HepG2 (cell line): ENCODE measurements around the gene ERCC6L2. TPM values are rescaled to one million over a fixed set of nuclear protein-coding genes. Genes with fewer than 3 reads are reported as not detected.

Experiments
- ATAC-seq: fragments of 200-7000 bp; cut with Tn5 transposase; 3 replicates; pipeline ENCODE4 v1.9.1; 2020; ENCODE audit warnings: mild to moderate bottlenecking, moderate library complexity
- BruUV-seq: library from RNA; stranded (reverse); fragments of 400-500 nt; replicated peaks from 2 replicates; lab custom pipeline; 2021; lab: Mats Ljungman, UMichigan
- CTCF ChIA-PET: fragments of 300-600 bp; formaldehyde crosslinking; extraction: SDS; loops from one replicate; lab custom pipeline; 2021; ENCODE audit warnings: low total read pairs, inconsistent platforms, low intra/inter-chr PET ratio; lab: Yijun Ruan, JAX
- POLR2A ChIA-PET: fragments of 350-600 bp; sonication (Branson Sonifier 250); formaldehyde crosslinking; loops from one replicate; lab custom pipeline; 2020; ENCODE audit warnings: antibody characterized with exemption, inconsistent platforms; lab: Yijun Ruan, JAX
- DNase-seq: peaks from one replicate; pipeline ENCODE4 v3.0.0-alpha.2; 2015; ENCODE audit warnings: low spot score
- FAIRE-seq: peaks from 3 replicates; lab custom pipeline; 2011; peaks lifted over from hg19 to GRCh38; lab: Jason Lieb, UNC
- H2AFZ ChIP-seq: one replicate; pipeline ENCODE4 v1.6.1; 2011; ENCODE audit warnings: low read length, inconsistent platforms
- H3K27ac ChIP-seq: fragments of 300-600 bp; 3 replicates; pipeline ENCODE4 v1.8.0; 2011; ENCODE audit warnings: mixed run types, mild to moderate bottlenecking, mixed read lengths, low read length, inconsistent platforms; ENCODE audit not compliant: insufficient read depth; ENCODE audit errors: extremely low read length
- H3K27me3 ChIP-seq, 2 experiments: fragments of 200-600 bp in 1 of 2; 2 replicates in 1 of 2; 3 replicates in 1 of 2; pipeline versions ENCODE4 v1.6.0 to v1.8.0; 2011; ENCODE audit warnings: low read length in 2 of 2, mild to moderate bottlenecking in 2 of 2, moderate library complexity in 2 of 2, inconsistent platforms in 1 of 2; ENCODE audit not compliant: insufficient read depth in 2 of 2, control insufficient read depth in 1 of 2
- H3K36me3 ChIP-seq, 2 experiments: fragments of 200-600 bp in 1 of 2; replicated peaks in 1 of 2; 2 replicates in 1 of 2; 3 replicates in 1 of 2; pipeline versions ENCODE4 v1.5.1 to v1.8.0; 2011; ENCODE audit warnings: low read length in 2 of 2, inconsistent platforms in 1 of 2; ENCODE audit not compliant: insufficient read depth in 2 of 2, control insufficient read depth in 1 of 2
- H3K4me1 ChIP-seq: 2 replicates; pipeline ENCODE4 v1.5.1; 2012; ENCODE audit warnings: low read length, inconsistent platforms; ENCODE audit not compliant: insufficient read depth
- H3K4me2 ChIP-seq: 2 replicates; pipeline ENCODE4 v1.6.0; 2011; ENCODE audit warnings: low read depth, low read length, inconsistent platforms
- H3K4me3 ChIP-seq, 3 experiments: fragments of 200-600 bp in 1 of 3; sonication (generic), shearing (Covaris generic) in 1 of 3; replicated peaks in 1 of 3; 2 replicates each; pipeline ENCODE4 v1.5.1; 2011 to 2016; ENCODE audit warnings: low read length in 3 of 3, inconsistent platforms in 2 of 3, low read depth in 2 of 3, mild to moderate bottlenecking in 2 of 3, control low read depth in 1 of 3, mixed read lengths in 1 of 3; ENCODE audit not compliant: insufficient read depth in 1 of 3
- H3K79me2 ChIP-seq: one replicate; pipeline ENCODE4 v1.6.1; 2011; ENCODE audit warnings: low read length, inconsistent platforms; ENCODE audit not compliant: insufficient read depth
- H3K9ac ChIP-seq: 2 replicates; pipeline ENCODE4 v1.6.0; 2011; ENCODE audit warnings: mild to moderate bottlenecking, low read depth, low read length, inconsistent platforms; ENCODE audit not compliant: insufficient read depth
- H3K9me3 ChIP-seq: 2 replicates; pipeline ENCODE4 v1.5.1; 2012; ENCODE audit warnings: mild to moderate bottlenecking, low read length
- H4K20me1 ChIP-seq: 2 replicates; pipeline ENCODE4 v1.6.0; 2011; ENCODE audit warnings: inconsistent platforms, mild to moderate bottlenecking, low read length, moderate library complexity; ENCODE audit not compliant: insufficient read depth
- BHLHE40 ChIP-seq: IDR thresholded peaks from 2 replicates; pipeline ENCODE4 v1.6.1; 2011; ENCODE audit warnings: low read length, improper control_type of control experiment
- CEBPZ ChIP-seq: IDR thresholded peaks from 2 replicates; pipeline ENCODE4 v1.6.1; 2012; ENCODE audit warnings: low read length, improper control_type of control experiment
- DMAP1 ChIP-seq: IDR thresholded peaks from 2 replicates; pipeline ENCODE4 v1.6.1; 2016
- EHMT2 ChIP-seq: fragments of 200-600 bp; sonication (generic); IDR thresholded peaks from 2 replicates; pipeline ENCODE4 v1.7.0; 2017; ENCODE audit warnings: antibody characterized with exemption, low read depth, low read length, borderline replicate concordance
- FOSL2 ChIP-seq: sonication (generic); formaldehyde crosslinking; IDR thresholded peaks from 2 replicates; pipeline ENCODE4 v1.4.0; 2020; ENCODE audit warnings: missing genetic modification reagents
- HNF4A ChIP-seq: sonication (generic); formaldehyde crosslinking; IDR thresholded peaks from 2 replicates; pipeline ENCODE4 v1.4.0; 2020; ENCODE audit warnings: missing genetic modification reagents
- HOXA5 ChIP-seq: sonication (generic); formaldehyde crosslinking; IDR thresholded peaks from 2 replicates; pipeline ENCODE4 v1.4.0; 2020; ENCODE audit warnings: missing genetic modification reagents
- MXD4 ChIP-seq: IDR thresholded peaks from 2 replicates; pipeline ENCODE4 v1.6.1; 2016; ENCODE audit warnings: mild to moderate bottlenecking, missing biosample characterization, missing genetic modification reagents
- TRAFD1 ChIP-seq: sonication (generic); formaldehyde crosslinking; IDR thresholded peaks from 2 replicates; pipeline ENCODE4 v1.5.1; 2020; ENCODE audit warnings: missing genetic modification reagents, mild to moderate bottlenecking, borderline replicate concordance
- ZNF503 ChIP-seq: sonication (generic); formaldehyde crosslinking; IDR thresholded peaks from 2 replicates; pipeline ENCODE4 v1.4.0; 2020; ENCODE audit warnings: missing genetic modification reagents
- ZNF557 ChIP-seq: sonication (generic); formaldehyde crosslinking; IDR thresholded peaks from 2 replicates; pipeline ENCODE4 v1.4.0; 2020; ENCODE audit warnings: missing genetic modification reagents
- WGBS: methylation state at CpG from one replicate; pipeline ENCODE4 v1.1.6; 2017; ENCODE audit warnings: low lambda C conversion rate; 5-methylcytosine and 5-hydroxymethylcytosine counted together
- in situ Hi-C: cut with HindIII; loops from 2 replicates; pipeline ENCODE4 v1.10.0; 2017; ENCODE audit warnings: low pct_unique_long_range_greater_than_20kb; ENCODE audit not compliant: extremely low pct_ligation_motif_present
- intact Hi-C: fragments of 100-400 bp; cut with micrococcal nuclease; formaldehyde crosslinking; loops from one replicate; pipeline ENCODE4 v1.10.0; 2022; ENCODE audit not compliant: unreplicated experiment
- polyA plus RNA-seq, 8 experiments: library from polyadenylated mRNA; depleted of rRNA in 3 of 8; stranded (reverse) in 7 of 8; unstranded in 1 of 8; fragments of >200 nt; fragmentation: Illumina TruSeq in 4 of 8; extraction: Trizol in 4 of 8; gene quantifications; 2 replicates each; pipeline versions ENCODE4 v1.2.1 to v1.2.3, GENCODE V29; 2011 to 2016; ENCODE audit warnings: low read depth in 4 of 8, missing spikeins in 1 of 8, mixed read lengths in 1 of 8; ENCODE audit not compliant: insufficient read depth in 1 of 8
- total RNA-seq, 5 experiments: library from RNA; depleted of rRNA; stranded (reverse); fragments of >200 nt; fragmentation: Illumina TruSeq; extraction: Trizol; gene quantifications; 2 replicates each; pipeline ENCODE4 v1.2.3, GENCODE V29; 2016; ENCODE audit warnings: low read depth in 1 of 5

The ERCC6L2 gene
- total and polyA plus RNA-seq, 2 of the 13 experiments (the other 11 are each of a cell fraction or from before 2014, with no cell fraction given): 13.4 to 45.9 TPM

- DNase-seq (peak; percentile 16), FAIRE-seq (no peak), ATAC-seq (peak; percentile 40; the same call in 2 of the 3 replicates)
- H3K9me3 ChIP-seq: peaks cover 3% of the 10 kb centered on the region
- peaks cover 11% of the 10 kb centered on the region for H3K4me1 ChIP-seq
- no peaks in the 10 kb centered on the region for H3K27me3 ChIP-seq
- intact Hi-C loops (no loop called here), in situ Hi-C loops (no loop called here)
- H3K4me2 ChIP-seq: no peak overlapping the region
- no peak overlapping the region for H3K9ac ChIP-seq
- ChIA-PET CTCF (no interaction called here), POLR2A (interaction anchor here (1.2 kb wide), 1 partner anchor 18 kb away, joined by 3 read pairs; the partner anchor contains the start of gene ERCC6L2)
- no peaks in the 10 kb centered on the region for H3K79me2 ChIP-seq
- 19% methylated on average over 2 of the region's 2 CpGs for WGBS
- no peaks in the 10 kb centered on the region for H3K36me3 ChIP-seq
- H3K4me3 ChIP-seq: no peak overlapping the region
- no TSS peak for BruUV-seq
- H3K27ac ChIP-seq: no peak overlapping the region
- H2AFZ ChIP-seq: no peak overlapping the region
- TF ChIP-seq BHLHE40 (no peak), DMAP1 (no peak), ZNF557 (CRISPR knock-in tag) (no peak), FOSL2 (peak; percentile 37; the same call in 1 of the 2 replicates), EHMT2 (no peak), HNF4A (CRISPR knock-in tag) (peak; percentile 24; the same call in 1 of the 2 replicates), ZNF503 (CRISPR knock-in tag) (no peak), MXD4 (CRISPR knock-in tag) (no peak), TRAFD1 (no peak), HOXA5 (no peak), CEBPZ (no peak)
- H4K20me1 ChIP-seq: no peaks in the 10 kb centered on the region
Measured at GRCh38 chr9:95857124-95857523, 18.4 kb upstream of the ERCC6L2 start.
